ENCODE measurements around the gene LAMC3.

LAMC3 gene

DNA sequence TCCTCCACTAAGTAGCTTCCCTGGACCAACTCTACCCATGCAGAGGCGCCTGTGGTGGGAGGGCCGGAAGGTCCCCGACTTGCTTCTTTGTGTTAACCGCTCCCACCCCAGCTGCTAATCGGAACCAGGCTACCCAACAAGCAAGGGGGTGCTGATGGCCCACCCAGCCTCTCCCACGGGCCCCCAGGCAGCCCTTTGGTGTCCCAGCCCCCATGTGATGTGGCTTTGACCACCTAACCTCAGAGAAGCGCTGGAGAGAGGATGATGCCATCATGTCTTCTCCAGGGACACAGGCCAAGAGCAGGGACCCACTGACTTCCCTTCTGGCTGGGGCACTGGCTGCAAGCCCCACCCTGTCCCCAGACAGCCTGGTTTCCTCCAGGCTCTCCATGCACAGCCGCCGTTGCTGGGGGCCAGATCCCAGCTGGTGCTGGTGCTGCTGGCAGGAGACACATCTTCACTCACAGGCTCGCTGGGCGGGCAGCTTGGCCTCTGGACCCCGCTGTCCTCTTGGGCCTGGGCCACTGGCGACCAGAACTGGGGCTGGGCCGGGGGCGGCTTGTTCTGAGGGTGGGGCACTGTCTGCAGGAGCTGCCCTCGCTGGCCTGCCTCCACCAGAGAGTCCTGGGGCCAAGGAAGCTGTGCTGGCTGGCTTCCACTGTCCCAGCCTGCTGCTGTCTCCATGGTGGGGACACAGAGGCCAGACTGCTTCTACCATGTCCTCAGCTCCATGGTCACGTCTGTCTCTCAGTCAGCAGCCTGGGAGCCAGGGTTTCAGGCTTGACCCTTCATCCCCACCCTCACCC, 27.8 kb downstream of the LAMC3 start:
- no peak overlapping the region for H3K4me3 ChIP-seq (ENCODE audit: low read length)
- DNase-seq (ENCODE audit: low read depth, low spot score): no peak

DNA sequence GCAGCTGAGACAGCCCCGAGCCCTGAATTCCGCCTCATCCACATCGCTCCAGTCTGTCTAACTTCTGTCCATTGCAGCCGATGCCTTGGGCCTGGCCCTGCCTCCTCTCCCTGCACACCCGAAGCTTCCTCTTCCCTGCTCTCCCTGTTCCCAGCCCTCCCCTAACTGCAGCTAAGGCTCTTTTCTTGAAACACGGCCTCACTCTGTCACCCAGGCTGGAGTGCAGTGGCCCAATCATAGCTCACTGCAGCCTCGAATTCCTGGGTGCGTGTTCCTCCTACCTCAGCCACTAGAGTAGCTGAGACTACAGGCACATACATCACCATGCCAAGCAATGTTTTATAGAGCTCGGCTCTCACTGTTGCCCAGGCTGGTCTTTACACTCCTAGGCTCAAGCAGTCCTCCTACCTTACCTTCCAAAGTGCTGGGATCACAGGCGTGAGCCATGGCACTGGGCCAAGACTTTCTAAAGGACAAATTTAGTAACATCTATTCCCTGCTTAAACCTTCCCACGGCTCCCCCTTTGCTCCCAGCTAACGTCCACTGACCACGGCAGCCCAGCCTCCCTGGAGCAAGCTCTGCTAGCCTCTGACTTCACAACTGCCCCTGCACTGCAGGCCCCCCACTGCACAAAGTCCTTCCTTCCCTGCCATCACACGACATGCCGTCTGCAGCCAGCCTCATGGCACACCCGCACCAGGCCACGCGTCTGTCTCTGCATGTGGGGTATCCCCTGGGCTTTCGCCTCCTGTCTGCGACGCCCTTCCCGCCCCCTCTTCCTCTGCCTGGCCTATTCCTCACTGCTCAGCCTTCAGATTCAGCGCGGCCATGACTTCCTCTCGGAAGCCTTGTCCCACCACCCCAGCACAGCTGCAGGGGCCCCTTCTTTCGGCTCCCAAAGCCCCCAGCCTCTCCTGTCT, 28.6 kb downstream of the LAMC3 start:
- no peak for DNase-seq (ENCODE audit: low read depth, low spot score)
- no peak overlapping the region for H3K4me3 ChIP-seq (ENCODE audit: low read length)

- no peak overlapping the region for H3K4me3 ChIP-seq (ENCODE audit: low read length)
- no peak for DNase-seq (ENCODE audit: low read depth, low spot score)
Observed at GRCh38 chr9:131038256-131039128, 29.5 kb downstream of the LAMC3 start.

- no peak for DNase-seq (ENCODE audit: low read depth, low spot score)
- H3K4me3 ChIP-seq (ENCODE audit: low read length): no peak overlapping the region
Observed at GRCh38 chr9:131039129-131039954, 30.4 kb downstream of the LAMC3 start.

- H3K4me3 ChIP-seq (ENCODE audit: low read length): no peak overlapping the region
- DNase-seq (ENCODE audit: low read depth, low spot score): no peak
Observed at GRCh38 chr9:131042666-131043065, 33.7 kb downstream of the LAMC3 start.

- no peak overlapping the region for H3K4me3 ChIP-seq (ENCODE audit: low read length)
- DNase-seq (ENCODE audit: low read depth, low spot score): no peak
Observed at GRCh38 chr9:131043087-131043486, 34.1 kb downstream of the LAMC3 start.

DNA sequence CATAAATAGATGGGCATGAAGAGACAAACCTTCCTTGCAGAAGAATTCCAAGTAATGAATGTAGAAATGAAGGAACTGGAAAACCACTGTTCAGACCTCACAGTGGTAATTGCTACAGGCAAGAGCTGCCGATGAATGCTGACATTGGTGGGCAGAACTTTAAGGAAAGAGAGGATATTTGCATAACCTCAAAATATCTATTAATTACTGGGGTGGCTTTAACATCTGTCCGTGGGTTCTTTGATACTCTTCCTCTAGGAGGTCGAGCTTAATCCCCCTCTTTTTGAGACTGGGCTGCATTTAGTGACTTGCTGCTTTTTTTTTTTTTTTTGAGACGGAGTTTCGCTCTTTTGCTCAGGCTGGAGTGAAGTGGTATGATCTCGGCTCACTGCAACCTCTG, 34.7 kb downstream of the LAMC3 start:
- H3K4me3 ChIP-seq (ENCODE audit: low read length): no peak overlapping the region
- no peak for DNase-seq (ENCODE audit: low read depth, low spot score)

DNA sequence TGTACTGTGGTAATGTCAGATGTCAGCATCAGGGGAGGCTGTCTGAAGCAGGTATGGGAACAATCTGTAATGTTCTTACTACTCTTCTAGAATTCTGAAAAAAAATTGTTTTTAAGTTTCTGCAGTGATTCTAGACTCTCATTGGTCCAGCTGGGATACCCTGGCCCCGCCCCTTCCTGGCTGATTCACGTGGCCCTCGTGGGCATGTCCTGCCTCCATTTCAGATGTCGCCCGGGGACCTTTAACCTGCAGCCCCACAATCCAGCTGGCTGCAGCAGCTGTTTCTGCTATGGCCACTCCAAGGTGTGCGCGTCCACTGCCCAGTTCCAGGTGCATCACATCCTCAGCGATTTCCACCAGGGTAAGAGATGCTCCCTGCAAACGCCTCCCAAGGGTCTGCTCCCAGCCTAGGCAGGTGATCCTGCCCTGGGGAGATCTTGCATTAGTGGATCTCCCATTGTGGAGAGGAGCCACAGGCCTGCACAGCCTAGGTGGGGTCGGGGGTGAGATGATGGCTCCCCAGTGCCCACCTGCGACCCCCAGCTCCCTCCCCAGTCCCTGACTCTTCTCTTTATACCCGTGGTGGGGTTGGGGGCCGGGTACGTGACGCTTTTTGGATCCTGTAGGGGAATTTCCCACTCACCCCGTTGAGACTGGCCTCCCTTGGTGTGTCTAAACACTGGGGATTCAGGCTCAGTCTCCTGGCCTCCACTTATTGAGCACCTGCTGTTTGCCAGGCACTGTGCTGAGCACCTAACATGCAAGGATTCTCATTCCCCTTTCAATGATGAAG, 36.5 kb downstream of the LAMC3 start:
- H3K4me3 ChIP-seq (ENCODE audit: low read length): no peak overlapping the region
- DNase-seq (ENCODE audit: low read depth, low spot score): peak; percentile 32

GRCh38 chr9:131046093-131046380, 37.1 kb downstream of the LAMC3 start:
- H3K4me3 ChIP-seq (ENCODE audit: low read length): no peak overlapping the region
- no peak for DNase-seq (ENCODE audit: low read depth, low spot score)

GRCh38 chr9:131046581-131047202, 37.7 kb downstream of the LAMC3 start:
- H3K4me3 ChIP-seq (ENCODE audit: low read length): no peak overlapping the region
- DNase-seq (ENCODE audit: low read depth, low spot score): peak; percentile 44

- DNase-seq (ENCODE audit: low read depth, low spot score): no peak
Observed at GRCh38 chr9:131048332-131048731, 39.4 kb downstream of the LAMC3 start.

DNA sequence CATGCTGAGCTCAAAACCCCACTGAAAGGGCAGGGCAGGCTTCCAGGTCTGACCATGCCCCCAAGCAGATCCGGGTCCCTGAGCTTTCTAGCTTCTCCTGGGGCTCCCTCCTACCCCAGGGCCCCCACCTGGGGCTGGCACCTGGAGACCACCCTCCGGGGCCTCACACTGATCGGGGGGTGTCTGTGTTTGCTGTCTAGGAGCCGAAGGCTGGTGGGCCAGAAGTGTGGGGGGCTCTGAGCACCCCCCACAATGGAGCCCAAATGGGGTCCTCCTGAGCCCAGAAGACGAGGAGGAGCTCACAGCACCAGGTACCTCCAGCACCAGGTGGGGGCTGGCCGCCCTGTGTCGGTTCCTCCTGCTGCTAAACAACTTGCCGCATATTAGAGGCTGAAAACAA, 39.8 kb downstream of the LAMC3 start:
- DNase-seq (ENCODE audit: low read depth, low spot score): no peak
- H3K4me3 ChIP-seq (ENCODE audit: low read length): no peak overlapping the region

More at GRCh38 chr9:131048332-131048731, 39.4 kb downstream of the LAMC3 start:
- H3K4me3 ChIP-seq (ENCODE audit: low read length): no peak overlapping the region

- no peak for DNase-seq (ENCODE audit: low read depth, low spot score)
- H3K4me3 ChIP-seq (ENCODE audit: low read length): no peak overlapping the region
Observed at GRCh38 chr9:131049829-131050715, 41.1 kb downstream of the LAMC3 start.

GRCh38 chr9:131050831-131051230, 41.9 kb downstream of the LAMC3 start:
- no peak for DNase-seq (ENCODE audit: low read depth, low spot score)
- no peak overlapping the region for H3K4me3 ChIP-seq (ENCODE audit: low read length)

DNA sequence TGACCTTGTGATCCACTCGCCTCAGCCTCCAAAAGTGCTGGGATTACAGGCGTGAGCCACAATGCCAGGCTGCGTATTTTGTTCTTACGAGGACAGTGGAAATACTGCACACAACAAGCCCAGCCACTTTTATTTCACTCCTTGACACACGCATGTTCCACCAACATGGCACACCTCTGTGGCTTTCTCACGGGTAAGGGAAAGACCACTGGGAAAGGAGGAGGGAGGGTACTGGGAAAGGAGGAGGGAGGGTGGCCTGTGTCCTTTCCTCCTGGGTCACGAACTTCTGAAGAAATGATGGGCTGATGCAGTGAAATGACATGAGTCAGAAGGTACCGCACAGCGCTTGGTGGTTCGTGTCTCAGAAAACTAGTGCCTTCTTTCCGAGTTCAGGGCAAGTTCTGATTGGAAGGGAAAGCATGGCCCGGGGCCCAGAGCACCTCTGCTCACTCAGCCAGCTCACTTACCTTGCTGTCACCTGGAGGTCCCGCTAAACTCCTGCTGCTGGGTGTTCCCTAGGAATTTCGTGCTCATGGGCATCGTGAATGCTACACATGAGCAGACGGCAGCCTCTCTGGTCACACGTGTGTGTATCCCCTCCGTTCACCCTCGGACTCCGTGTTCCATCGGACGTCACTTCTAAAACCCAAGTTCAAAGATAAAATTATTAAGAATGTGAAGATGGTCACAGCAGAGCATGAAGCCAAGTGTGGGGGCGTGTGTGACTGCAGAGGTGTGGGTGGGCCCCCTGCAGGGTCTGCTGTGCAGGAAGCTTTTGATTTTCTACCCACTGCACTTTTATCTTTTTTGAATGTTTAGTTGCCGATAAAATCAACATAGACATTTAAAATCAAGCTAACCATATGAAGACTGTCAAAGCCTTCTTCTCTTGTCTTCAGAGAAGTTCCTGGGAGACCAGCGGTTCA, 42.9 kb downstream of the LAMC3 start:
- no peak overlapping the region for H3K4me3 ChIP-seq (ENCODE audit: low read length)
- no peak for DNase-seq (ENCODE audit: low read depth, low spot score)

GRCh38 chr9:131053896-131054295, 44.9 kb downstream of the LAMC3 start:
- DNase-seq (ENCODE audit: low read depth, low spot score): no peak
- no peak overlapping the region for H3K4me3 ChIP-seq (ENCODE audit: low read length)
